GM18861 (cell line): Measurements from ENCODE around the gene ACOX3.
"Not testable (repeated sequence)": the region's sequence is repeated elsewhere in the genome, so short reads cannot be mapped to it uniquely, and the experiment has no call there.

Source experiments
- ATAC-seq: cut with Tn5 transposase; IDR thresholded peaks from one replicate; pipeline ENCODE4 v1.9.1; 2021; ENCODE audit not compliant: unreplicated experiment

Gene ACOX3

GRCh38 chr4:8391071-8391470 is 49.5 kb downstream of the ACOX3 start:
- no peak for ATAC-seq

GRCh38 chr4:8390577-8390976 is 49.9 kb downstream of the ACOX3 start:
- no peak for ATAC-seq

GRCh38 chr4:8388528-8388870 is 52.0 kb downstream of the ACOX3 start:
- no peak for ATAC-seq

- no peak for ATAC-seq
These were observed 52.7 kb downstream of the ACOX3 start for GRCh38 chr4:8387615-8388527.

GRCh38 chr4:8387194-8387593 is 53.3 kb downstream of the ACOX3 start:
- ATAC-seq = no peak

GRCh38 chr4:8386731-8387130 is 53.8 kb downstream of the ACOX3 start:
- no peak for ATAC-seq

- ATAC-seq = not testable (repeated sequence)
These were observed 54.4 kb downstream of the ACOX3 start for GRCh38 chr4:8386131-8386530.

- no peak for ATAC-seq
These were observed 54.9 kb downstream of the ACOX3 start for GRCh38 chr4:8385611-8386010.

GRCh38 chr4:8385106-8385505 is 55.4 kb downstream of the ACOX3 start:
- no peak for ATAC-seq

GRCh38 chr4:8384397-8385060 is 56.0 kb downstream of the ACOX3 start:
- no peak for ATAC-seq

GRCh38 chr4:8383451-8384160 is 56.9 kb downstream of the ACOX3 start:
- no peak for ATAC-seq

GRCh38 chr4:8383016-8383415 is 57.5 kb downstream of the ACOX3 start:
- no peak for ATAC-seq

- no peak for ATAC-seq
These were observed 58.5 kb downstream of the ACOX3 start for GRCh38 chr4:8381814-8382581.

- no peak for ATAC-seq
These were observed 59.8 kb downstream of the ACOX3 start for GRCh38 chr4:8380511-8381415.

GRCh38 chr4:8379771-8380170 is 60.8 kb downstream of the ACOX3 start:
- ATAC-seq = no peak

- ATAC-seq = no peak
These were observed 61.2 kb downstream of the ACOX3 start for GRCh38 chr4:8379281-8379680.

GRCh38 chr4:8378776-8379175 is 61.7 kb downstream of the ACOX3 start:
- no peak for ATAC-seq

GRCh38 chr4:8378101-8378724 is 62.3 kb downstream of the ACOX3 start:
- no peak for ATAC-seq
